H9 (cell line): ENCODE measurements around the gene SETDB1. TPM values are rescaled to one million over a fixed set of nuclear protein-coding genes. Genes with fewer than 3 reads are reported as not detected.

ENCODE experiments used
- DNase-seq: peaks from one replicate; pipeline ENCODE4 v3.0.0-alpha.2; 2017
- H2AFZ ChIP-seq: one replicate; pipeline ENCODE4 v1.6.1; 2013; ENCODE audit warnings: mild to moderate bottlenecking, low read length, control low read depth, moderate library complexity
- H2AK5ac ChIP-seq: 2 replicates; pipeline ENCODE4 v1.6.1; 2013; ENCODE audit warnings: low read length, control low read depth, mixed read lengths; ENCODE audit not compliant: insufficient read length
- H2BK120ac ChIP-seq: one replicate; pipeline ENCODE4 v1.6.1; 2013; ENCODE audit warnings: low read depth, mild to moderate bottlenecking, low read length, control low read depth, inconsistent platforms; ENCODE audit not compliant: poor library complexity, severe bottlenecking
- H2BK12ac ChIP-seq: 2 replicates; pipeline ENCODE4 v1.6.1; 2013; ENCODE audit warnings: low read length, control low read depth, mixed read lengths, low read depth; ENCODE audit not compliant: insufficient read length
- H2BK15ac ChIP-seq: 2 replicates; pipeline ENCODE4 v1.6.1; 2013; ENCODE audit warnings: low read depth, low read length, control low read depth
- H2BK20ac ChIP-seq: one replicate; pipeline ENCODE4 v1.6.1; 2013; ENCODE audit warnings: low read depth, mild to moderate bottlenecking, low read length, control low read depth, inconsistent platforms; ENCODE audit not compliant: poor library complexity, severe bottlenecking
- H2BK5ac ChIP-seq: 2 replicates; pipeline ENCODE4 v1.6.1; 2013; ENCODE audit warnings: low read length, control low read depth, mixed read lengths; ENCODE audit not compliant: insufficient read length
- H3K14ac ChIP-seq: 2 replicates; pipeline ENCODE4 v1.6.1; 2013; ENCODE audit warnings: low read length, control low read depth; ENCODE audit not compliant: insufficient read depth
- H3K18ac ChIP-seq: 2 replicates; pipeline ENCODE4 v1.6.1; 2013; ENCODE audit warnings: low read depth, mild to moderate bottlenecking, mixed read lengths, low read length, control low read depth; ENCODE audit not compliant: insufficient read length
- H3K23ac ChIP-seq: 2 replicates; pipeline ENCODE4 v1.6.1; 2013; ENCODE audit warnings: low read length, control low read depth, mixed read lengths, low read depth; ENCODE audit not compliant: insufficient read length
- H3K23me2 ChIP-seq: 2 replicates; pipeline ENCODE4 v1.6.1; 2013; ENCODE audit warnings: low read depth, mild to moderate bottlenecking, mixed read lengths, low read length, control low read depth; ENCODE audit not compliant: insufficient read length, poor library complexity, severe bottlenecking
- H3K27ac ChIP-seq: 2 replicates; pipeline ENCODE4 v1.5.1; 2013; ENCODE audit warnings: low read length, control low read depth, mixed read lengths, low read depth; ENCODE audit not compliant: insufficient read length
- H3K27me3 ChIP-seq: 2 replicates; pipeline ENCODE4 v1.6.1; 2013; ENCODE audit warnings: low read length, control low read depth, inconsistent platforms; ENCODE audit not compliant: insufficient read depth
- H3K4ac ChIP-seq: 2 replicates; pipeline ENCODE4 v1.6.1; 2013; ENCODE audit warnings: low read depth, mild to moderate bottlenecking, control low read depth, inconsistent platforms, low read length, moderate library complexity
- H3K4me1 ChIP-seq: 2 replicates; pipeline ENCODE4 v1.6.1; 2013; ENCODE audit warnings: low read length, control low read depth, inconsistent platforms; ENCODE audit not compliant: insufficient read depth
- H3K4me2 ChIP-seq: 2 replicates; pipeline ENCODE4 v1.6.1; 2013; ENCODE audit warnings: low read length, control low read depth, mixed read lengths; ENCODE audit not compliant: insufficient read length, insufficient read depth
- H3K56ac ChIP-seq: 2 replicates; pipeline ENCODE4 v1.6.1; 2013; ENCODE audit warnings: low read depth, mild to moderate bottlenecking, mixed read lengths, low read length, control low read depth; ENCODE audit not compliant: insufficient read length
- H3K79me1 ChIP-seq: 2 replicates; pipeline ENCODE4 v1.6.1; 2013; ENCODE audit warnings: low read depth, mild to moderate bottlenecking, moderate library complexity, low read length, control low read depth, inconsistent platforms; ENCODE audit not compliant: insufficient read depth, poor library complexity, severe bottlenecking
- H3K79me2 ChIP-seq: 2 replicates; pipeline ENCODE4 v1.6.1; 2013; ENCODE audit warnings: low read length, control low read depth, inconsistent platforms; ENCODE audit not compliant: insufficient read depth
- H3K9ac ChIP-seq: 2 replicates; pipeline ENCODE4 v1.6.1; 2013; ENCODE audit warnings: low read length, control low read depth, mixed read lengths; ENCODE audit not compliant: insufficient read length; ENCODE audit errors: extremely low read depth
- H3K9me3 ChIP-seq: one replicate; pipeline ENCODE4 v1.6.1; 2013; ENCODE audit warnings: low read depth, low read length, inconsistent platforms; ENCODE audit not compliant: control insufficient read depth
- H3T11ph ChIP-seq: one replicate; pipeline ENCODE4 v1.6.1; 2013; ENCODE audit warnings: mild to moderate bottlenecking, low read length, control low read depth, inconsistent platforms
- H4K20me1 ChIP-seq: one replicate; pipeline ENCODE4 v1.6.1; 2013; ENCODE audit not compliant: control insufficient read depth, insufficient read length, insufficient read depth
- H4K5ac ChIP-seq: 2 replicates; pipeline ENCODE4 v1.6.1; 2013; ENCODE audit warnings: low read depth, mild to moderate bottlenecking, mixed read lengths, low read length, control low read depth; ENCODE audit not compliant: insufficient read length
- H4K8ac ChIP-seq: replicated peaks from 2 replicates; pipeline ENCODE4 v1.6.1; 2013; ENCODE audit warnings: low read length, control low read depth, mixed read lengths, low read depth; ENCODE audit not compliant: insufficient read length
- H4K91ac ChIP-seq: 2 replicates; pipeline ENCODE4 v1.6.1; 2013; ENCODE audit warnings: low read depth, mild to moderate bottlenecking, moderate library complexity, mixed read lengths, low read length, control low read depth; ENCODE audit not compliant: insufficient read length
- H3K27ac Mint-ChIP-seq, 3 experiments: 2 replicates in 2 of 3; 3 replicates in 1 of 3; pipeline ENCODE4 v1.8.0; 2020 to 2021; ENCODE audit warnings: mixed read lengths in 3 of 3, mild to moderate bottlenecking in 1 of 3, moderate library complexity in 1 of 3
- H3K27me3 Mint-ChIP-seq: 2 replicates; pipeline ENCODE4 v1.8.0; 2021; ENCODE audit warnings: low read depth, mild to moderate bottlenecking, moderate library complexity, mixed read lengths
- H3K36me3 Mint-ChIP-seq, 3 experiments: 2 replicates in 2 of 3; 3 replicates in 1 of 3; pipeline ENCODE4 v1.8.0; 2020 to 2021; ENCODE audit warnings: low read depth in 3 of 3, mixed read lengths in 3 of 3; ENCODE audit not compliant: insufficient read depth in 1 of 3
- H3K4me1 Mint-ChIP-seq, 2 experiments: 2 replicates each; pipeline ENCODE4 v1.8.0; 2020; ENCODE audit warnings: mixed read lengths in 2 of 2
- H3K4me3 Mint-ChIP-seq, 2 experiments: 2 replicates in 1 of 2; 3 replicates in 1 of 2; pipeline ENCODE4 v1.8.0; 2020 to 2021; ENCODE audit warnings: mild to moderate bottlenecking in 2 of 2, mixed read lengths in 2 of 2, moderate library complexity in 1 of 2
- H3K9me3 Mint-ChIP-seq, 2 experiments: 2 replicates in 1 of 2; 3 replicates in 1 of 2; pipeline ENCODE4 v1.8.0; 2020; ENCODE audit warnings: mild to moderate bottlenecking in 2 of 2, mixed read lengths in 2 of 2, moderate library complexity in 1 of 2
- CTCF ChIP-seq: fragments of 200-600 bp; sonication (generic); conservative IDR thresholded peaks from 3 replicates; pipeline ENCODE4 v1.8.0; 2021; ENCODE audit warnings: antibody characterized with exemption, mild to moderate bottlenecking
- WGBS: extraction: QIAGEN DNeasy Blood & Tissue Kit; methylation state at CpG from one replicate; pipeline ENCODE4 v1.1.7; 2013; ENCODE audit warnings: missing lambda C conversion rate, low lambda C conversion rate, mixed read lengths; ENCODE audit not compliant: insufficient read length; ENCODE audit errors: extremely low coverage; 5-methylcytosine and 5-hydroxymethylcytosine counted together
- total RNA-seq: library from RNA; stranded (reverse); gene quantifications from 2 replicates; pipeline ENCODE4 v1.2.1, GENCODE V29; 2021

The SETDB1 gene
- total RNA-seq, 1 experiment from 2014 or later: 62.1 TPM

GRCh38 chr1:150976401-150976821 is 50.2 kb downstream of the SETDB1 start:
- no CpG with 5 or more reads among the region's 9 CpGs for WGBS
- DNase-seq: no peak
- peaks cover 12% of the 10 kb centered on the region for H3K23me2 ChIP-seq
- H2BK5ac ChIP-seq: no peak overlapping the region
- no peak overlapping the region for H4K91ac ChIP-seq
- no peak overlapping the region for H4K8ac ChIP-seq
- H3K23ac ChIP-seq: no peak overlapping the region
- H4K20me1 ChIP-seq: no peaks in the 10 kb centered on the region
- no peak overlapping the region for H3K4ac ChIP-seq
- no peak overlapping the region for H3K9ac ChIP-seq
- no peak overlapping the region for H2BK120ac ChIP-seq
- H3K4me3 Mint-ChIP-seq: peak overlapping the region; percentile 78 to 84
- no peak for TF ChIP-seq CTCF
- H4K5ac ChIP-seq: no peak overlapping the region
- no peaks in the 10 kb centered on the region for H3K9me3 ChIP-seq
- H3K56ac ChIP-seq: no peak overlapping the region
- H2AK5ac ChIP-seq: no peak overlapping the region
- peaks cover 20% of the 10 kb centered on the region; the same call in 1 of the 2 replicates for H3K79me2 ChIP-seq
- H3K9me3 Mint-ChIP-seq: no peaks in the 10 kb centered on the region
- H3K27ac ChIP-seq: no peak overlapping the region
- H3K27me3 Mint-ChIP-seq: no peaks in the 10 kb centered on the region
- H3K36me3 Mint-ChIP-seq: peaks cover 2 to 4% (median 2%) of the 10 kb centered on the region in 3 experiments; a peak in 2 of 7 replicates
- no peak overlapping the region for H2AFZ ChIP-seq
- H2BK20ac ChIP-seq: no peak overlapping the region
- H3K79me1 ChIP-seq: no peaks in the 10 kb centered on the region
- no peak overlapping the region for H3T11ph ChIP-seq
- peaks cover 57 to 58% of the 10 kb centered on the region in 2 experiments for H3K4me1 Mint-ChIP-seq
- no peak overlapping the region for H2BK15ac ChIP-seq
- H3K27ac Mint-ChIP-seq: peak overlapping the region in 2 of 3 experiments; percentile 13 to 59; a peak in 4 of 7 replicates
- no peak overlapping the region for H3K4me2 ChIP-seq
- H2BK12ac ChIP-seq: no peak overlapping the region
- H3K27me3 ChIP-seq: no peaks in the 10 kb centered on the region
- H3K14ac ChIP-seq: 0 out of 2 replicates have a peak overlapping the region, but pooled peaks have one; percentile 52
- peaks cover 20% of the 10 kb centered on the region for H3K4me1 ChIP-seq
- H3K18ac ChIP-seq: no peak overlapping the region
